ENCODE data around the gene RBM23.
A peak's percentile ranks its signal among the peaks of the same experiment; 100 is the strongest.

RBM23 gene

DNA sequence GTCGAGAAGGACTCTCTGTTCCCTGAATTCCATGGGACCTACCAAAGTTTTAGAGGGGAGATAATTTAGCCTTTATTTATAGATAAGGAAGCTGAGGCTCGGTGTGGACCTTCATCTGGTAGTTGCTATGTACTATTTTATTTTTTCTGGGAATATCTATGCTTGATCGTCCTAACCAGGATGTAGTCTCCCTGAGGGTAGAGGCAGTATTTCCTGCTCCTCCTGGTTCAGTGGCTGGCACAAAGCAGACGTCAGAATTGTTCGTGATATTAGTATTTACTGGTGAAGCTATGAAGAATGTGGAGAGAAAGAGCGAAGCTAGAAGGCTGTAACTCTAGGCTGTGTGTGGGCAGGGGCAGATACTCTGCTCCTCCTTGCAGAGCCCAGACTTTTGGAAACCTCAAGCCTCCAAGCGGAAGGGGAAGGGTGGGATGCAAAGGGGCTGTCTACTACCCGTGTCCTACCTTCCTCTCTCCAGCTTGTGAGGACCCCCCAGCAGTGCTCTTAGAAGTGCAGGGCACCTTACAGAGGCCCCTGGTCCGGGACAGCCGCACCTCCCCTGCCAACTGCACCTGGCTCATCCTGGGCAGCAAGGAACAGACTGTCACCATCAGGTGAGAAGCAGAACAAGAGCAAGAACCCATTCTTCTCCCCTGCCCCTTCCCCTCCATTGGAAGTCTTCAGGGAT lies 46.0 kb downstream of the RBM23 start:
- H3K4me1 ChIP-seq (ENCODE audit: control insufficient read depth, insufficient read depth, low read length): peaks cover 9% of the 10 kb centered on the region
- peak overlapping the region; percentile 74 for H3K4me3 ChIP-seq (ENCODE audit: low read depth, low read length)
- peak; percentile 86 for TF ChIP-seq PRDM10 (tag by site-specific recombination; IDR thresholded peaks at IDR 0.05)
- TF ChIP-seq MYNN (tag by site-specific recombination; IDR thresholded peaks at IDR 0.05; ENCODE audit: borderline replicate concordance): no peak
- POLR2A ChIA-PET: interaction anchor here (0.6 kb wide), 2 partner anchors 29 to 48 kb away, joined by 3 to 4 read pairs; no protein-coding TSS in a partner anchor
- H3K36me3 ChIP-seq (ENCODE audit: control insufficient read depth in 2 of 2, insufficient read depth in 1 of 2, low read length in 2 of 2): peaks cover 0 to 42% of the 10 kb centered on the region in 2 experiments; a peak in 1 of 3 replicates
- no peaks in the 10 kb centered on the region for H3K9me3 ChIP-seq (ENCODE audit: control insufficient read depth, insufficient read depth, low read depth, low read length)
- H3K27ac ChIP-seq (ENCODE audit: extremely low read depth, low read depth, low read length): peak overlapping the region; percentile 87; the same call in 1 of the 2 replicates
- CTCF ChIA-PET: interaction anchor here (0.6 to 4.5 kb wide), 30 partner anchors 9 to 977 kb away, joined by 3 to 55 read pairs (median 3); partner anchors contain the start of genes AJUBA, DAD1, OXA1L and REM2

GRCh38 chr14:22872033-22872832 lies 46.7 kb downstream of the RBM23 start:
- POLR2A ChIA-PET: interaction anchor here (0.6 to 1.8 kb wide), 6 partner anchors 14 to 106 kb away, joined by 3 to 6 read pairs (median 4); partner anchors contain the start of genes HAUS4, OXA1L and RBM23
- CTCF ChIA-PET: interaction anchor here (0.6 to 4.5 kb wide), 30 partner anchors 10 to 283 kb away, joined by 3 to 55 read pairs (median 4); partner anchors contain the start of genes AJUBA, DAD1, OXA1L and REM2
- H3K4me1 ChIP-seq (ENCODE audit: control insufficient read depth, insufficient read depth, low read length): peaks cover 9% of the 10 kb centered on the region
- peak overlapping the region; percentile 74 for H3K4me3 ChIP-seq (ENCODE audit: low read depth, low read length)
- peak overlapping the region; percentile 87 for H3K27ac ChIP-seq (ENCODE audit: extremely low read depth, low read depth, low read length)
- H3K9me3 ChIP-seq (ENCODE audit: control insufficient read depth, insufficient read depth, low read depth, low read length): no peaks in the 10 kb centered on the region
- peaks cover 0 to 34% of the 10 kb centered on the region in 2 experiments; a peak in 1 of 3 replicates for H3K36me3 ChIP-seq (ENCODE audit: control insufficient read depth in 2 of 2, insufficient read depth in 1 of 2, low read length in 2 of 2)
- TF ChIP-seq BCL6B (tag by site-specific recombination; IDR thresholded peaks at IDR 0.05) (no peak), ZNF501 (tag by site-specific recombination; IDR thresholded peaks at IDR 0.05) (no peak), ZNF274 (IDR thresholded peaks at IDR 0.05; ENCODE audit: low read length) (no peak), ZNF274 (tag by site-specific recombination; IDR thresholded peaks at IDR 0.05; ENCODE audit: borderline replicate concordance) (no peak), ZNF132 (tag by site-specific recombination; IDR thresholded peaks at IDR 0.05; ENCODE audit: borderline replicate concordance) (no peak), ZNF335 (tag by site-specific recombination; conservative IDR thresholded peaks at IDR 0.05) (peak; percentile 74), ZNF513 (tag by site-specific recombination; IDR thresholded peaks at IDR 0.05) (peak; percentile 69), BCL11A (tag by site-specific recombination; IDR thresholded peaks at IDR 0.05; ENCODE audit: low read depth) (no peak; the same call in 1 of the 2 replicates), ZNF747 (tag by site-specific recombination; IDR thresholded peaks at IDR 0.05) (no peak), ZNF148 (tag by site-specific recombination; IDR thresholded peaks at IDR 0.05; ENCODE audit: borderline replicate concordance) (no peak), ZNF558 (tag by site-specific recombination; IDR thresholded peaks at IDR 0.05) (no peak), ZNF423 (tag by site-specific recombination; IDR thresholded peaks at IDR 0.05) (peak; percentile 92)
- TF ChIP-seq, protein P1, sequence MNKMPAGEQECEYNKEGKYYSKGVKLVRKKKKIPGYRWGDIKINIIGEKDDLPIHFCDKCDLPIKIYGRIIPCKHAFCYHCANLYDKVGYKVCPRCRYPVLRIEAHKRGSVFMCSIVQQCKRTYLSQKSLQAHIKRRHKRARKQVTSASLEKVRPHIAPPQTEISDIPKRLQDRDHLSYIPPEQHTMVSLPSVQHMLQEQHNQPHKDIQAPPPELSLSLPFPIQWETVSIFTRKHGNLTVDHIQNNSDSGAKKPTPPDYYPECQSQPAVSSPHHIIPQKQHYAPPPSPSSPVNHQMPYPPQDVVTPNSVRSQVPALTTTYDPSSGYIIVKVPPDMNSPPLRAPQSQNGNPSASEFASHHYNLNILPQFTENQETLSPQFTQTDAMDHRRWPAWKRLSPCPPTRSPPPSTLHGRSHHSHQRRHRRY (tag by site-specific recombination; IDR thresholded peaks at IDR 0.05): no peak
- TF ChIP-seq, protein P2, sequence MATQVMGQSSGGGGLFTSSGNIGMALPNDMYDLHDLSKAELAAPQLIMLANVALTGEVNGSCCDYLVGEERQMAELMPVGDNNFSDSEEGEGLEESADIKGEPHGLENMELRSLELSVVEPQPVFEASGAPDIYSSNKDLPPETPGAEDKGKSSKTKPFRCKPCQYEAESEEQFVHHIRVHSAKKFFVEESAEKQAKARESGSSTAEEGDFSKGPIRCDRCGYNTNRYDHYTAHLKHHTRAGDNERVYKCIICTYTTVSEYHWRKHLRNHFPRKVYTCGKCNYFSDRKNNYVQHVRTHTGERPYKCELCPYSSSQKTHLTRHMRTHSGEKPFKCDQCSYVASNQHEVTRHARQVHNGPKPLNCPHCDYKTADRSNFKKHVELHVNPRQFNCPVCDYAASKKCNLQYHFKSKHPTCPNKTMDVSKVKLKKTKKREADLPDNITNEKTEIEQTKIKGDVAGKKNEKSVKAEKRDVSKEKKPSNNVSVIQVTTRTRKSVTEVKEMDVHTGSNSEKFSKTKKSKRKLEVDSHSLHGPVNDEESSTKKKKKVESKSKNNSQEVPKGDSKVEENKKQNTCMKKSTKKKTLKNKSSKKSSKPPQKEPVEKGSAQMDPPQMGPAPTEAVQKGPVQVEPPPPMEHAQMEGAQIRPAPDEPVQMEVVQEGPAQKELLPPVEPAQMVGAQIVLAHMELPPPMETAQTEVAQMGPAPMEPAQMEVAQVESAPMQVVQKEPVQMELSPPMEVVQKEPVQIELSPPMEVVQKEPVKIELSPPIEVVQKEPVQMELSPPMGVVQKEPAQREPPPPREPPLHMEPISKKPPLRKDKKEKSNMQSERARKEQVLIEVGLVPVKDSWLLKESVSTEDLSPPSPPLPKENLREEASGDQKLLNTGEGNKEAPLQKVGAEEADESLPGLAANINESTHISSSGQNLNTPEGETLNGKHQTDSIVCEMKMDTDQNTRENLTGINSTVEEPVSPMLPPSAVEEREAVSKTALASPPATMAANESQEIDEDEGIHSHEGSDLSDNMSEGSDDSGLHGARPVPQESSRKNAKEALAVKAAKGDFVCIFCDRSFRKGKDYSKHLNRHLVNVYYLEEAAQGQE (tag by site-specific recombination; IDR thresholded peaks at IDR 0.05): no peak
